ENCODE results near the gene MSH5. TPM values are rescaled to one million over a fixed set of nuclear protein-coding genes. Genes with fewer than 3 reads are reported as not detected.

The MSH5 gene
- total RNA-seq, 1 donor from 2014 or later: 8.9 TPM

- no peak overlapping the region for H3K4me3 ChIP-seq (ENCODE audit: low read depth, low read length)
- no peak for TF ChIP-seq CTCF (IDR thresholded peaks at IDR 0.05; ENCODE audit: insufficient read depth, low read length, poor library complexity, severe bottlenecking)
- no peak for DNase-seq (ENCODE audit: low read depth)
- H3K27me3 ChIP-seq (ENCODE audit: control insufficient read depth, insufficient read depth, low read length): no peaks in the 10 kb centered on the region
- H3K36me3 ChIP-seq (ENCODE audit: control insufficient read depth, insufficient read depth, low read length): no peaks in the 10 kb centered on the region
These were observed 71.8 kb downstream of the MSH5 start for GRCh38 chr6:31811645-31812044.

Other genes starting within 250 kb of the MSH5 start
- gene MICB, start 241.9 kb upstream of the MSH5 start, total RNA-seq: 6.9 and 8.1 TPM in 2 replicates
- gene MCCD1, start 211.0 kb upstream of the MSH5 start, total RNA-seq: not detected in 2 replicates
- 290 and 412 TPM in 2 replicates for gene DDX39B, start 198.0 kb upstream of the MSH5 start, total RNA-seq
- 0.67 and 2.7 TPM in 2 replicates for gene ATP6V1G2, start 193.4 kb upstream of the MSH5 start, total RNA-seq
- 41.9 and 44.0 TPM in 2 replicates for gene NFKBIL1, start 192.4 kb upstream of the MSH5 start, total RNA-seq
- gene LTA, start 167.7 kb upstream of the MSH5 start, total RNA-seq: 0.92 TPM in 1 of 2 replicates, not detected in the other
- 16.7 and 18.6 TPM in 2 replicates for gene TNF, start 164.4 kb upstream of the MSH5 start, total RNA-seq
- 19.3 and 21.4 TPM in 2 replicates for gene LTB, start 157.6 kb upstream of the MSH5 start, total RNA-seq
- gene LST1, start 153.7 kb upstream of the MSH5 start, total RNA-seq: 0.42 TPM in 1 of 2 replicates, not detected in the other
- gene NCR3, start 147.0 kb upstream of the MSH5 start, total RNA-seq: not detected in 2 replicates
- gene AIF1, start 124.8 kb upstream of the MSH5 start, total RNA-seq: 0.33 TPM in 1 of 2 replicates, not detected in the other
- 117 and 143 TPM in 2 replicates for gene PRRC2A, start 119.3 kb upstream of the MSH5 start, total RNA-seq
- gene BAG6, start 87.3 kb upstream of the MSH5 start, total RNA-seq: 468 and 473 TPM in 2 replicates
- 1.3 and 1.8 TPM in 2 replicates for gene APOM, start 84.1 kb upstream of the MSH5 start, total RNA-seq
- 19.0 and 24.9 TPM in 2 replicates for gene C6orf47, start 79.2 kb upstream of the MSH5 start, total RNA-seq
- 17.7 and 22.0 TPM in 2 replicates for gene GPANK1, start 75.0 kb upstream of the MSH5 start, total RNA-seq
- 366 and 405 TPM in 2 replicates for gene CSNK2B, start 73.9 kb upstream of the MSH5 start, total RNA-seq
- gene LY6G5B, start 70.0 kb upstream of the MSH5 start, total RNA-seq: 2.8 and 6.0 TPM in 2 replicates
- not detected in 2 replicates for gene LY6G5C, start 58.9 kb upstream of the MSH5 start, total RNA-seq
- 43.8 and 45.5 TPM in 2 replicates for gene ABHD16A, start 36.7 kb upstream of the MSH5 start, total RNA-seq
- not detected in 2 replicates for gene LY6G6F, start 33.1 kb upstream of the MSH5 start, total RNA-seq
- not detected in 2 replicates for gene LY6G6D, start 24.7 kb upstream of the MSH5 start, total RNA-seq
- gene LY6G6C, start 18.3 kb upstream of the MSH5 start, total RNA-seq: not detected in 2 replicates
- 0.29 TPM in 1 of 2 replicates, not detected in the other for gene MPIG6B, start 16.6 kb upstream of the MSH5 start, total RNA-seq
- 91.5 and 106 TPM in 2 replicates for gene DDAH2, start 10.7 kb upstream of the MSH5 start, total RNA-seq
- gene CLIC1, start 3.5 kb upstream of the MSH5 start, total RNA-seq: 494 and 498 TPM in 2 replicates
- gene SAPCD1, start 22.7 kb downstream of the MSH5 start, total RNA-seq: 1.1 and 2.2 TPM in 2 replicates
- 1.5 and 3.1 TPM in 2 replicates for gene VWA7, start 37.3 kb downstream of the MSH5 start, total RNA-seq
- gene VARS1, start 55.7 kb downstream of the MSH5 start, total RNA-seq: 165 and 181 TPM in 2 replicates
- 78.6 and 89.0 TPM in 2 replicates for gene LSM2, start 67.0 kb downstream of the MSH5 start, total RNA-seq
- 0.46 and 1.1 TPM in 2 replicates for gene HSPA1L, start 75.3 kb downstream of the MSH5 start, total RNA-seq
- 54.6 and 67.0 TPM in 2 replicates for gene HSPA1A, start 75.5 kb downstream of the MSH5 start, total RNA-seq
- gene HSPA1B, start 87.7 kb downstream of the MSH5 start, total RNA-seq: 68.3 and 79.1 TPM in 2 replicates
- gene NEU1, start 122.8 kb downstream of the MSH5 start, total RNA-seq: 142 and 152 TPM in 2 replicates
- gene SLC44A4, start 139.0 kb downstream of the MSH5 start, total RNA-seq: 17.7 and 26.1 TPM in 2 replicates
- 55.7 and 59.3 TPM in 2 replicates for gene EHMT2, start 157.7 kb downstream of the MSH5 start, total RNA-seq
- gene ZBTB12, start 162.1 kb downstream of the MSH5 start, total RNA-seq: 3.0 and 4.9 TPM in 2 replicates
- 0.07 and 0.63 TPM in 2 replicates for gene C2, start 187.7 kb downstream of the MSH5 start, total RNA-seq
- gene CFB, start 206.1 kb downstream of the MSH5 start, total RNA-seq: 1.9 and 13.8 TPM in 2 replicates
- 123 and 140 TPM in 2 replicates for gene NELFE, start 219.0 kb downstream of the MSH5 start, total RNA-seq
- gene SKIC2, start 219.2 kb downstream of the MSH5 start, total RNA-seq: 43.3 and 49.1 TPM in 2 replicates
- gene DXO, start 232.1 kb downstream of the MSH5 start, total RNA-seq: 28.1 and 30.6 TPM in 2 replicates
- gene C4A, start 242.1 kb downstream of the MSH5 start, total RNA-seq: 1.8 and 3.2 TPM in 2 replicates